ENCODE data around the gene TMEM94.

DNA sequence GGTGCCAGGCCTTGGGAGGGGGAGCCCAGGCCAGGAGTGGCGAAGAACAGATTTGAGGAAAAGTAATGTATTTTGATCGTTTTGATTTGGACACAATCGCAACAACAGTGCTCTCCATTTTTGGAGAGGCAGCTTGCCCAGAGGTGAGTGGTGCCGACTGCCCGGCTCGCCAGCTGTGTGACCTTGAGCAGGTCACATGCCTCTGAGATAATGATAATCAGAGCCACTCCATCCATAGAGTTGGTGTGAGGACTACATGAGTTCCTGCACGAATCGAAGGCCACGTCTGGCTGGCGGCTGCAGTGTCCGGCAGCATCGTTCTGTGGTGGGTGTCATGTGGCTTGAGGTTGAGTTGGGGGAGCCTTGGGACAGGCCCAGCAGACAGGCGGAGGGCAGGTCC is 89.7 kb downstream of the TMEM94 start:
- no peak for TF ChIP-seq POLR2AphosphoS5 (IDR thresholded peaks at IDR 0.05; ENCODE audit: insufficient read depth in 1 of 2, low read depth in 1 of 2)
- TF ChIP-seq, protein P1, sequence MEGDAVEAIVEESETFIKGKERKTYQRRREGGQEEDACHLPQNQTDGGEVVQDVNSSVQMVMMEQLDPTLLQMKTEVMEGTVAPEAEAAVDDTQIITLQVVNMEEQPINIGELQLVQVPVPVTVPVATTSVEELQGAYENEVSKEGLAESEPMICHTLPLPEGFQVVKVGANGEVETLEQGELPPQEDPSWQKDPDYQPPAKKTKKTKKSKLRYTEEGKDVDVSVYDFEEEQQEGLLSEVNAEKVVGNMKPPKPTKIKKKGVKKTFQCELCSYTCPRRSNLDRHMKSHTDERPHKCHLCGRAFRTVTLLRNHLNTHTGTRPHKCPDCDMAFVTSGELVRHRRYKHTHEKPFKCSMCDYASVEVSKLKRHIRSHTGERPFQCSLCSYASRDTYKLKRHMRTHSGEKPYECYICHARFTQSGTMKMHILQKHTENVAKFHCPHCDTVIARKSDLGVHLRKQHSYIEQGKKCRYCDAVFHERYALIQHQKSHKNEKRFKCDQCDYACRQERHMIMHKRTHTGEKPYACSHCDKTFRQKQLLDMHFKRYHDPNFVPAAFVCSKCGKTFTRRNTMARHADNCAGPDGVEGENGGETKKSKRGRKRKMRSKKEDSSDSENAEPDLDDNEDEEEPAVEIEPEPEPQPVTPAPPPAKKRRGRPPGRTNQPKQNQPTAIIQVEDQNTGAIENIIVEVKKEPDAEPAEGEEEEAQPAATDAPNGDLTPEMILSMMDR (IDR thresholded peaks at IDR 0.05): no peak
- TF ChIP-seq POLR2A (IDR thresholded peaks at IDR 0.05): no peak

Data from vagina (tissue), 2 donors.